ELR (cell line): ENCODE measurements around the gene CCDC33.

ENCODE experiments used
- DNase-seq: peaks from one replicate; pipeline ENCODE4 v3.0.0-alpha.2; 2015; ENCODE audit warnings: low read depth

Gene CCDC33

DNA sequence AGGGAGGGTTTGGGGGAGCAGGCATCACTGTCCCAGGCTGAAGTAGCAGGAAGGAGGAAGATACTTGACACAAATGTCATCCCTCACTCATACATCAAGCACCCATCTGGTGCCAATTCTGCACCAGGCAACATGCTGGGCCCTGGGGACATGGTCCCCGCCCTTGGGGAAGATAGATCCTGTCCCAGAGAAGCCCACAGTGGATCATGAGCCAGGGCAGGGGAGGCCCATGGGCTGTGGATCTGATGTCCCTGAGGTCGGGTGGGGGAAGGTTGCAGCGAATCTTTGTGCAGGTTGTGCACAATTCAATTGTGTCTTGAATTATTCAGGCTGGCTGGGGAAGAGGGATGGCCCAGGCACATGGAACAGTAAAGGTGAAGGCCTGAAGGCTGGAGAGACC is 6.4 kb upstream of the CCDC33 start:
- no peak for DNase-seq

DNA sequence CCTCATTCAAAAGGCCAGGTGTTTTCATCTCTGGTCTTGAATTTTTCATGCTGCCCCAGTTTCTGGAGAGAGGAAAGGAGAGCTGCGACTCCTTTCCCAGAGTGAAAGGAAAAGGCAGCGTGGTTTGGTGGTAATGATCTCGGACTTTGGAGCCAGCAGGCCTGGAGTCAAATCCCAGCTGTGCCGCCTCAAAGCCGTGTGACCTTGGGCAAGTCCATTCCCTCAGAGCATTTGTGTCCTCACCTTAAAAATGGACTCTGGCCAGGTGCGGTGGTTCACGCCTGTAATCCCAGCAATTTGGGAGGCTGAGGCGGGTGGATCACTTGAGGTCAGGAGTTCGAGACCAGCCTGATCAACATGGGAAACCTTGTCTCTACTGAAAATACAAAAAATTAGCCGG is 4.7 kb upstream of the CCDC33 start:
- DNase-seq = no peak

DNA sequence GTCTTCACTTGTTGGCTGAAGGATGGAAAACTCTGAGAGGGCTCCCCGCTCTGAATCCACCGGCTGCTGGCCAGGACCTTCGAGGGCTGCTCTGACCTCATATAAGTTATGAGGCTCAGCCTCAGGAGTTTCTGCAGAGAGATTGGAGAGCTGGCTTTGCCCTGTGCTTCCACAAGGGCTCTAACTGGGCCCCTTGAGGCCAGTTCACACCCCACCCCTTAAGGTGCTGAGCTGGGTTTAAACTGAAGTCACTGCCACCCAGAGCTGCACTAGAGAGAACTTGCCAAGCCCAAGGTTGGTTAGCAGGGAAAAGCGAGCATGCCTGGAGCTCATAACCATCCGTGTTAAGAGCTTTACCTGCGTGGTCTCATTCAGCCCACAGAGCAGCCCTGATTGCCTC is 2.8 kb upstream of the CCDC33 start:
- no peak for DNase-seq

DNA sequence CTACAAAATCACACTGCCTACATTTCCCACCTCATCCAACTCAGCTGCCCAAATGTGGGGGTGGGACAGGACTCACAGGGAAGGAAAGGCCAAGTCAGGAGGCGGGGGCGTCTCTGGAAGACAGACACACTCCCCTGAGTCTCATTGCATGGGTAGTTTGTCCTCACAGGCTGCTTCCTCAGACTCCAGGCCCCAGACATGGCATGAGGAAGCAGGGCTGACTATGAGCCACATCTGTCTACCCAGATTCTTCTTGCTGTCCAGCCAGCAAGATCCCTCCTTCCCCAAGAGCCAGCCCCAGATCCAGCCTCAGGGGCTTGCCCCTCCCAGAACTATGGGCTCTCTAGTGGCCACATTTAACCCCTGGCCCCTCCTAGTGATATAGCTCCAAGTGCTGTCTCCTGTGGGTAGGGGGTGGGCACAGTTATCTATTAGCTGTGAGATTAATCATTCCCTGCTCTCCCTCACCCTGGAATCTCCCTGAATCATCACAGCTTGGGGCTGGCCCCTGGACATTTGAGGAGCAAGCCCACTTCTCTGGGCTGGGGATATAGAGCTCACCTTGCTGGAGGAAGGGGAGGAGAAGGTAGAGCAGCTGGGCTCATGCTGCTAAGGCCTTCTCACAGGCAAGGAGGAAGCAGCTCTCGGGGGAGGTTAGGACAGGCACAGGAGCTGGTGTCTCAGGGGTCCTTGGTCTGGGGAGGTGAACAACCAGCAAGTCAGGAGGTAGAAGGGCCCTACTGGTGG is 2.1 kb upstream of the CCDC33 start:
- DNase-seq = no peak

DNA sequence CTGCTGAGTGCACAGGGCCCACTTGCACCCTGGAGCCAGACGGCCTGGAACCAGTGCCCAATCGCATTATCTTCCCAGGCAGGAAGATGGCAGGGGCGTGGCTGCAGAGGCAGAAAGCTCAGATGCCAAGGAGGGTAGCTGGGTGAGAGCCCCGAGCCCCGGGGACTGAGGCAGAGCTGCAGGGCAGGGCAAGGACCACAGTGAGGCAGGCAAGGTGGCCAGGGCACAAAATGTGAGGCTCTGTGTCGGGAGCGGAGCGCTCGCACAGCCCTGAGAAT is 1.6 kb upstream of the CCDC33 start:
- no peak for DNase-seq

DNA sequence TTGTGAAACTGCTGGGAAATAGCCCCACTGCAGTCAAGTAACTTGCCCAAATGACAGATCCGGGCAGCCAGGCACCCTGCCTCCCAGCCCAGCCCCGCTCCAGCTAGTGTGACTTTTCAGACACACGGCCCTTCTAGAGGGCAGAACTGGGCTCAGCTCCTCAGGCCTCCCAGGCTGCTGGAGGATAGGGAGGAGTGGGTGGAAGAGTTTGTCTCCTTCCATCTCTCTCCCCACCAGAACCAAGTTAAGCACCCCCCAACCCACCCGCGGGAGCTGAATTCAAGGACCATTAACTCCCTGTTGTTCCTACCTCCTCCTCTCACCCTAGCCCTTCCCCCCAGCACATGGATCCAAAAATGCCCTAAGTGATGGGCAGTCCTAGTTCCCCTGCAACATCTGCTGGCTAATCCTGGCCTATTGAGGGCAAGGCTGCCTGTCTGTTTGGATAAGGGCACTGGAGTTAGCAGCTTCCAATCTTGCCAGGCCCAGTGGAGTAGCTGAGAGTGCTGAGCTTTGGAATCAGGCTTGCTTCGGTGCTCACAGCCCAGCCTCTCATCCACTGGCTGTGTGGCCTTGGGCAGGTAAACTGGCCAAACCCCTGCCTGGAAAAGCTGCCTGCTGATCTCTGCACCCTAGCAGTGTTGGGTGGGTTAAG is 3.1 kb downstream of the CCDC33 start:
- no peak for DNase-seq

DNA sequence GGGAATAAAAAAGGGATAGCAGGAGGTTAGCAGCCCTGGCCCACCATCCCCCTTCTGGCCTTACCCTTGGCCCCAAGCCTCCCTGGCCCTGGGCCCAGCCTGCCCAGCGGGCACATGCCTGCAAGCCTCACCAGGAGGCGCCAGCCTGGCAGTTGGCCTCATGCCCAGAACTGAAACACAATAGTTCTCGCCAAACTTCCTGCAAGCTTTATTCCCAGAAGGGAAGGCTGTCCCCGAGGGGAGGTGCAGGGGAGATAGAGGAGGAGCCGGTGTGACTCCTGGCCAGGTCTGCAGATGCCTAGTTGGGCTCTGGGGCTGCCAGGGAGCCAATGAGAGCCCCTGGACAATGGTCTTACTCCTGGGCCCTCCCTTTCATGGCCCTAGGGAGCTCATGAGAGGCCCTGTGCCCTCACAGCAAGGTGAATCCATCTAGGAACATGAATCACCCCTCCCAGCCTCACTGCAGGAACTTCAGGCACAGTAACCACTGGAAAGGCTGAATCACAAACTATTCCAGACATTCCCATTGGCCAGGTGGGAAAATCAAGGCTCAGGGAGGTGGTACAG is 4.0 kb downstream of the CCDC33 start:
- peak; percentile 69 for DNase-seq

DNA sequence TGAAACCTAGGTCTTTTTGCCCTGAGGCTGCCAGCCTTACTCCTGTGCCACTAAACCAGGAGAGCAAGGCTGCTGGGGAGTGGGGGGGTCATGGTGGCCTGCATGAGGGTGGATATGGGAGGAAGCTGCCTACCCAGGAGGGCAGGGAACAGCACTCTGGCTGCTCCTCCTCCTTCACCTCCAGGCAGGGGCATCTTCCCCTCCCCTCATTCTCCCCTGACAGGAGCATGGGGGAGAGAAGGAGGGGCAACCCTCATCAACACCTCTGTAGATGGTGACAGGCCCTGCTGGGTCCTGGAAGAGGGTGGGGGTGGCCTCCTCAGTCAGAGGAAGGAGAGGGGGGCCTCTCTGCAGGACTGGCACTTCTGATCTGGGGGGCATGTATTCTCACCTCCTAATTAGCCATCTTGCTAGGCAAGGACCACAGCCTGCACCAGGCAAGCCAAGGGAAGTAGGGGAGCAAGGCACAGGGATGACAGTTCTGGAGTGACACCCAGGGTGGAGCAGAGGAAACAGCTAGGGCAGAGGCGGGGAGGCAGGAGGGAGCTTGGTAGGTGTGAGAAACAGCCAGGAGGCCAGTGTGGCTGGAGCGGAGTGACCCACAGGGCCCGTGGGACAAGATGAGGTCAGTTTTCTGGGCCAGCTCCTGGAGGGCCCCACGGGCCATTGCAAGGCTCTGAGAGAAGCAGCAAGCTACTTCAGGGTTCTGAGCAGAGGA is 4.9 kb downstream of the CCDC33 start:
- DNase-seq = no peak

DNA sequence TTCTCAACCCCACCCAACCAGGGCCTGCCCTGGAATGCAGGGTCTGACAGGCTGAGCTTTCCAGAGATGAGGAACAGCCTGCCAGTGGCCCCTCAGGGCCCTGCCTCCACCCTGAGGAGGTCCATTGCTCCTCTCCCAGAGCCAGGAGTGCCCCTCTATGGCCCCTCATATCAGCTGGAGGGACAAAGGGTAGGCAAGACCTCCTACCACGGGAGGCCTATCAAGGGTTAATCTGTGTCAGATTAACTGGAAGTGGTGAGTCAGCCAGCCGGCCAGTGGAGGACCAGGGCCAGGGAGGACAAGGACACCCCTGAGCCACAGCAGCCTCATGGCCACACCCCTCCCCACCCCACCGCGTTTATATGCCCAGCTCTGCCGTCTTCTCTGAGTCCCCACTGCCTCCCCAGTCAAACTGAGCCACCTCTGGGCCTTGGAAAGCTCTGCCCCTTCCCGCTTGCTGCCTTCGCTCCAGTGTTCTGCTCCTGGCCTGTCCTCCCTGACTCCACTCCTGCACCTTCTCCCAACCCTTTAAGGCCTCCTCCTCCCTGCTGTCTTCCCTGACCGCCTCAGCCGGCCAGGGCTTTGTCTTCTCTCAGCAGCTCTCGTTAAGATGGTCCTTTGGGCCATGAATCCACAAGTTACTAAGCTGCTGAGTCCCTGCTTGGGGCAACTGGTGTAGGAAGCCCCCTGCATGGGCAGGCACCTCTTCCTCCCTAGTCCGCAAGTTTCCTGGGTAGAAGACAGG is 6.5 kb downstream of the CCDC33 start:
- DNase-seq = peak; percentile 45

DNA sequence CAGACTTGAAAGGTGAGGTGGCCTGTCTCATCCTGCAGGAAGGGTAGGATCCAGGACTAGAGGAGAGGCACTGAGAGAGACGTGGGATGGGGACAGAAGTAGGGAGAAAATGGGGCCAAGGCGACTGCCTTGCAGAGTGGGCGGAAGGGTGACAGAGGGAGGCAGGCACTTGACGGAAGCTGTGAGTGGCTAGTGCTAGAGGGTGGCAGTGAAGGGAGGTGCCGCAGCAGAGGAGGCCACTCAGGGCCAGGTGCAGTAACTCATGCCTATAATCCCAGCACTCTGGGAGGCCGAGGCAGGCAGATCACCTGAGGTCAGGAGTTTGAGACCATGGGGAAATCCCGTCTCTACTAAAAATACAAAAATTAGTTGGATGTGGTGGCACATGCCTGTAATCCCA is 7.3 kb downstream of the CCDC33 start:
- DNase-seq = no peak

DNA sequence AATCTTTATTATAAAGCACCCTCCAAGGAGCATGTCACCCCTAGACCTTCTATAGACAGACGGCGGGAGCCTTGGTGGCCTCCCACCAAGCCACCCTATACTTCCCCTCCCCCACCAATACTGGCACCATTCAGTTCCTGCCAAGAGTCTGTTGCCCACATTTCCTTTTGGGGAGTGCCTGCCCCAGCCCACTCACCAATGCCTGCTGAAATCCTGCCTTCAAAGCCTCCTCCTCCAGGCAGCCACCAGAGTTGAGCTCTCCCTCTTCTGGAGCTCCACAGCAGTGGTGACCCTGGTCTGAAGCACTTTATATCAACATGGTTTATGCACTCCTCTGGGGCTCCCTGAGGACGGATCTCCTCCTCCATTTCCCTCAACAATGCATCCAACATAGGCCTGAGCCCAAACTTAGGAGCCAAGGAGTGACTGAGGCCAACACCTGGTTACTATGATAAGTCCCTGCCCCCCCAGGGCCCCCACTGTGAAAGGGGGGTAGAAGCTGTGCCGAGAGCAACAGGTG is 8.8 kb downstream of the CCDC33 start:
- DNase-seq = no peak

DNA sequence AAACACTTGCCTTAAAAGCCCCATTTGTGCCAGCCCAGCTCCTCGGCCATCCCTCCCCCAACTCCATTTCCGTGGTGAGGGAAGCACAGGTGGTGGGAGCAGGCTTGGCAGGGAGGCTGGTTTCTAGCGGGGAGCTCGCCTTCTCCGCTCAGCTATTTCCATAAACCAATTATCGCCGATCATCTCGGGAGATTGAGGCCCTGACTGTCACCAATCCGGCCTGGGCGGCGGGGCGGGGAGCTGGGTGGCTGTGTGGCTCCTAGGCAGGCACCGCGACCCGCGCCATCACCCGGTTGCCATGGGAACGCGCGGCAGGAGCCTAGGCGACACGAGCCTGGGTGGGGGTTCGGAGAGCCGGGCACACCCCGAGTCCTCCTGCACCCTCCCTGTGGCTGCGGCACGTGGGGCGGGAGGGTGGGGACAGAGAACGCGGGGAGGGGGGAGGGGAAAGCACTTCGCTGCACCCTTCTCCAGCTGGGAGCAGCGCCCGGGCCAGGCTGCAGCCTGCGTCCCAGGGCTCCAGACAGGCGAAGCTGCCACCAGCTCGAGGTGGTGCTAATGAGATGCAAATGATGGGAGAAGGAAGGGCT is 9.3 kb downstream of the CCDC33 start:
- no peak for DNase-seq

DNA sequence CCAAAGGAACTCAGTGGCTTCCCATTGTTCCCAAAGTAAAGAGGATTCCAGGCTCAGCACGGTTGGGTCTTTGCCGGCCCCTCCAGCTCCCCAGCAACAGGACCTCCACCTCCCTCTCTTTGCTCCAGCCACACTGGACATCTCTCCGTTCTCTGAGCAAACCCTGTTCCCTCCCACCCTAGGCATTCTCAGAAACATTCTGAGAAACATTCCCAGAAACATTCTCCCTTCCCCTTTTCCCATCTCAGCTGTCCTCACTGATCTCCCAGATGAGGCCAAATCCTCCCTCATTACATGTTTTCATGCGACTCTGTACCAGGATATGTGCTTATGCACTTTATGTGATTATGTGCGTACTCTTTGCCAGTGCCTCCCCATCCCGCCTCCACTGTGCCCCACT is 14.1 kb downstream of the CCDC33 start:
- no peak for DNase-seq

DNA sequence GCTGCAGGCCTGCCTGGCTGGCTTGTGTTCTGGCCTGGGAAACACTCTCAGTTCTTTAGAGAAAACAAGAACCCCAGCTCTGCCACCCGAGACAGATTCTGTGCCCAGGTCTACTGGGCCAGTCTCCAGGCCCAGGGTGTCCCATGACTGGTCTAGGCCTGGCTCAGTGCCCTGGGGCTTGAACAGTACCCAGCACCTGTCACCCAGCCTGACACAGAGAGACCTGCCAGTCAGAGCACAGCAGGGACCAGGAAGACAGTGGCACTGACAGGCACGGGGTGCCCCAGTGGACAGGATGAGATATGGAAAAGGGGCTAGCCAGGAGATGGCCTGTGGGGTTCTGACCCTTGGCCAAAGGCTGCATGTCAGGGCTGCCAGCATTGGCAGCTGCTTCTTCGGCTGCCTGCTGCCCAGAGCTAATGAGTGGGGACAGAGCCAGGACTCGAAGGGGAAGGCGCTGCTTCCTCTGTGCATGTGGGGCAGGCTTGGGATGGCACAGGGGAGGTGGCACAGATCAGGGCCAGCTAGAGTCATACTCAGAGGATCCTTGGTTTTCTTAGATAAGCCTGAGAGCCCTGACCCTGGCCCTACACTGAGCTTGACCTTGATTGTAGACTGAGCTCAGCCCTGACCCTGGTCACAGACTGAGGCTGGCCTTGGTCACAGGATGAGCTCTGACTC is 15.1 kb downstream of the CCDC33 start:
- DNase-seq = no peak

DNA sequence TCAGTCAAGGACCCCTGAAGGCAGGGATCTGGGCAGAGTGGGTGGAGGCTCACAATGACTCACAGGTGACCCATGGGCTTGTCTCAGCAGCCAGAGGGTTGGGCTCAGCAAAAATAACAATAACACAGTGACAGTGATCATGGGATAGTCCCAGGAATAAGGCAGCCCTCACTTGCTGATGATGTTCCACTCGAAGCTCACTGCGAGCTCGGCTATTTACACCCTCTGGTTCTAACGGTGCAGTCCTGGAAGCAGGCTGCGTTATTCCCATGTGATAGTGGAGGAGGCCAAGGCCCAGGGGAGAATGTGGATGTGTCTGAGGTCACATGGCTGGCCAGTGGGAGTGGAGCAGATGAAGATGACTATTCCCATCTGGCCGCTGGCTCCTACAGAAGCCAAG is 16.2 kb downstream of the CCDC33 start:
- peak; percentile 47 for DNase-seq

DNA sequence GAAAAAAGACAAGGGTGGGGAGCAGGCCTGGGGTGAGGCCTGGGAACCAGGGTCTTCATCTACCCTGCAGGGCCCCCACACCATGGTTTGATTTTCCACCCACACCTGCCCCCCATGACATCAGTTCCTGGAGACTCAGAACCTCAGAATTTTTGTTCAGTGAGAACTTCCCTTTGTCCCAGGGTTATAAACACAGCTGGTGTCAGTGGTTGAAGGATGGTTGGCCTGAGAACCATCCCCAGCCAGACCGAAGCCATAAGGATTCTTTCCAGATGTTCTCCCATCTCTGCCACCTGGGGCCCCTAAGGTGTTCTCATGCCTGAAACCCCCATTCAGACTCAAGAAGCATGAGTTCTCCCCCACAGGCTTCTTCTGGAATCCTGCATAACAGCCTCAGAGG is 16.6 kb downstream of the CCDC33 start:
- peak; percentile 29 for DNase-seq

DNA sequence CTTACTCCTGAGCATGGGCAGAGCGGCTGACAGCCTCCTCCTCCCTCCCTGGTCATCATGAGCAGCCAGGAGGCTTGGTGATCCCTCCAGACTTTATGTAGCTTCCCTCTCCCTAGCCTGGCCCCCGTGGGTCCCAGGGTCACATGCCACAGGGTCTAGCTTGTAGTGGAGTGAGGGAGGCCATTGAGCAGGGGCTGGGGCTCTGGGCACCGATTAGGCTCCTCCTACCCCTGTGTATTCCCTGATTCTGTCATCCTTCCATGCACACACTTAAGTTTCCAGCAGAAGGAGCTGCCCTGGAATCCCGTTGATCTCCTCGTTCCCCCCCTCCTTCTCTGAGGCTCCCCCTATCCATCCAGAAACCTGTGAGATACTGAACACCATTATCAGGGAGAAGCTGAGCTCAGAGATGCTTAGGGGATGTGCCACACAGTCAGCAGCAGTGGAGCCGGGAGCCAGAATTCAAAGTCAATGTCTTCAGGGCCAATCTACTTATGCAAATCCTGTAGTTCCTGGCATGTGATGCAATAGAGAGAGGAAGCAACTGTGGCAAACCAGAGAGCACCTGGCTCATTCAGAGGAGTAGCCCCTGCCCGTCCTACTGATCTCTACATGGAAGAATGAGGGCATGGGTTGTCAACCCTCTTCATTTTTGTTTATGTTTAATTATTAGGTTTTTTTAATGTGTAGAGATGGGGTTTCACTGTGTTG is 17.2 kb downstream of the CCDC33 start:
- DNase-seq = no peak

DNA sequence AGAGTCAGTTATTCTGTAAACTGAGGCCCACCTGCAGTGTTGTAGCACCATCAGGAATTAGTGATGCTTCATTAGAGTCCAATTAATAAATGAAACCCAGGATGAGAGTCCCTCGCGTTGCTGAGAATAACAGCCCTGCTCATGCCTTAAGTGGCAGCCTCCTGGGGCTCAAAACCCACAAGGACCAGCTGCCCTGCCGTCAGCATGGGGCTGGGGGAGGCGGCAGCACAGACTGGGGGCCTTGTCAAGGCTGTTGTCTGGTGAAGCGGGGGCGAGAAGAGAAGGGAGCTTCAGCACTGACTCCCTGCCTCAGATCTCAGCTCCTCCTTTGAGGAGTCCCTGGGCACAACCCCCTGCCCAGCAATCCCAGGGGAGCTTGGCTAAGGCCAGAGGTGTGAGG is 21.0 kb downstream of the CCDC33 start:
- DNase-seq = no peak

DNA sequence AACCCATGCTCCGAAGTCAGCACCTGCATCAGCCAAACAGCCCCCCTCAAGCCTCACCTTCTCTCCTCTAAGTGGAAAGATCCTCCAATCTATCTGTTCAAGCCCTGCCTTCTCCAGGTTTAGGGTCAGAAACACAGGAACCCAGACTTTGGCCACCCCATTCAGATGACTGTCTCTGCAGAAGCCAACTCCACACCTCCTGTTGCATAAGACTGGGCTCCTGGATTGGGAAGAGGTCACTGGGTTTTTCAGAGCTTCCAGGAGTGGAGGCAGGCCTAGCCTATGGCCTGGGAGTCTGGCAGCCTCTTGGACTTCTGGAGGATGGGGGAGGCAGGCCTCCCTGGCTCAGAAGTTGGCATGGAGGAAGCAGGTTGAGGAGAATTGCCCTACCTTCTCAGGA is 21.5 kb downstream of the CCDC33 start:
- DNase-seq = no peak

DNA sequence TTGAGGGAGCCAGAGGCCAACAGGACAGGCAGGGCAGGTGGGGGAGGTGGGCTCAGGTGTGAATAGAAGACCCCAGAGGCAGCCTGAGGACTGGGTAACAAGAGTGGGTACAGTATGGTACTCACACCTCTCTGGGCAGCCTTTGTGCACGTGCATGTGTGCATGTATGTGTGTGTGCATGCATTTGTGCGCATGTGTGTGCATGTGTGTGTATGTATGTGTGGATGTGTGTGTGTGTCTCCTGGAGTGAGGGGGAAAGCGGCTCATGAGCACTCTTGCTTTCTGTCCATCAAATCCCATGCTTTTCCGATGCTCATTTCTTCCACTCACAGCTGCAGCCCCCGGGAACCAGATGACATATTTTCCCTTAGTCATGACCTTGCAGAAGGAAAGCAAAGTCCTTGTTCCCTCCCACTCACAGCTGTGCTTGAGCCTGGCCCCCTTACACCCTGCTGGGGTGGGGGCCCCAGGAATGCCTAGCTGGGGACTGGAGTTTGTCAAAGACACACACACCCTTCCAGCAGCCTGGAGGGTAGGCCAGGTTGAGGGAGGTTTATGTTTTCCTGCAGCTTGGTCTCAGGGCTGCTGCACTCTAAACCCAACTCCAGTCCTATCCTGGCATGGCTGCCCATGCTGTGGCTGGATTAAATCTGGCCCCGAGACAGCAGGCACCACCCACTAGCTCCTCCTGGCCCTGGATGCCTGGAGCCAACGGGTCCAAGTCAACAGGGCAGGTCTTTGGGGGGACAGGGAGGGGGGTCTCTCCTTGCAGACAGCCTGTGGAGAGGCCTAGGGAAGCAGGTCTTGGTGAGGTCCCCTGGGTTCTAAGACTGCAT is 22.5 kb downstream of the CCDC33 start:
- no peak for DNase-seq
